Measurements from ENCODE around the gene NHLRC4.

NHLRC4 gene, protein sequence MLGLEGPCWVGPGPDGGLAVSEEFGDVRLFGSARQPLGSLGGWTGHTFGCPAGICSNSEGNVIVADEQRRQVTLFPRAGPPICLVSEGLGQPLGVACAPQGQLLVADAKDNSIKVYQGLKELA

DNA sequence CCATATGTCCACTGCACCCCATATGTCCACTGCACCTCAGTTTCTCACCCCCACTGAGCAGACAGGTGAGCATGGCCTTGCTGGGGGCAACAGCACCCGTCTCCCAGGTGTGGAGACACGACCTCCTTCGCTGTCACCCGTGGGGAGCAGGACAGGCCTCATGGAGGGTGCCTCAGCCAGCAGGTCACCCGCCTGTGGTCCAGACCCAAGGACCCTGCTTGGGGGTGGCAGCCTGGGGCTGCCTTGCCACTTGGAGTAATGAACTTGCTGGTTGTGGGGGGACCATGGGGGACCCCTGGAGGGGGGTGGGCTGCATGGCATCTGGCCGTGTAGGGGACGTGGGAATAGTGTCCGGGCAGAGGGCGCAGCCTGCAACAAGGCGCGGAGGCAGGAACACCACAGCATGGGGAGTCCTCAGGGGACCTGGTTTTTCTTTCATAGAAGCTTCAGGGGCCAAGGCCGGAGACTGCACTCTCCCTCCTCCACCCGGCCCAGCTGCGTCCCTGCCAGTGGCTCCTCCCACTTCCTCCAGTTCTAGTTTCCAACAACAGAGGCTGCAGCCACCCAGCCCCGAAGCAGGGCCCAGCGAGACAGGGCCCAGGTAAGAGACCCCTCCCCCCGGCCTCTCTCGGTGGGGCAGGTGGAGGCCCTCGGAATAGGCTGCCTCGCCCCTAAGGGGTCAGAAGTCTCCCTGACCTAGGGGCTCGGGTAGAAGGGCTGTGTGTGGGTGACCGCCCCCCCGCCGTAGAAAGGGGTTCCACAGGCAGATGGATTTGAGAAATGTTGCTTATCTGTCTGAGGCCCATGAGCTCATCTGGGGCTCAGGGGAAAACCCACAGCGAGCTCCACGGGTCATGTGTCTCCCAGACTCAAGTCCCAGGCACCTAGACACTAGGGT is at the start of gene NHLRC4:
Gene NHLRC4 (plus strand): TSS at position 531 of the 898 bp plus-strand sequence. CDS start 1,043 bp downstream, outside the sequence.
- no peak for DNase-seq (ENCODE audit: low read depth in 2 of 3, low spot score in 2 of 3)

DNA sequence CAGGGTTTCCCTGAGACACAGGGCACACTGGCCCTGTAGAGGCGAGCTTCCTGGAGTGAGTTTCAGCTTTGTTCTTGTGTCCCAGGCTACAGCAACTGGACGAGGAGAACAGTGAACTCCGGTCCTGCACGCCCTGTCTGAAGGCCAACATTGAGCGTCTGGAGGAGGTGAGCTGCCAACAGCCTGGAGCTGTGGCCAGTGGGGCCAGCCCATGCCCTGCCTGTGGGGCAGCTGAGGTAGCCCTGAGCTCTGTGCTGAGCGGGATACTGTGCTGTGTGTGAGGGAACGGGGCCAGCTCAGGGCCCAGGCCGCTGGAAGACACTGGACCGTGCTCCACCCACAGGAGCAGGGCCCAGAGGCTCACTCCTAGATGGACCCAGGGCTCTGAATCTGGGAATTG is 47.9 kb upstream of the NHLRC4 start:
- no peak for DNase-seq (ENCODE audit: low read depth in 2 of 3, low spot score in 2 of 3)

DNA sequence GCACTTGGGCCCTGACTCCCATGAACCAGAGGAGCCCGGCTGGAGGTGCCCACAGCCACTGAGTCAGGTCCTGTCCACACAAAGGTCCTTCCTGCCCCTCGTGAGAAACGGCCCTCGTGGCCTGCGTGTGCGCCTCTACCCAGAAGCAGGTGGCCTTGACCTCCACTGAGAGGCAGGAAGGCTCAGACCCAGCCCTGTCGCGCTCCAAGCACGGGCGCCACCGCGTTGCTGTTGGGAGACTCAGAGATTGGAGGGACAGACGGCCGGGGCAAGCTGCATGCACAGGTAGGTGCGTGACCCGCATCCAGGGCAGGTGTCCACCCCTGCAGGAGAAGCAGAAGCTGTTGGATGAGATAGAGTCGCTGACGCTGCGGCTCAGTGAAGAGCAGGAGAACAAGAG is 47.4 kb upstream of the NHLRC4 start:
- DNase-seq (ENCODE audit: low read depth in 2 of 3, low spot score in 2 of 3), result no peak

DNA sequence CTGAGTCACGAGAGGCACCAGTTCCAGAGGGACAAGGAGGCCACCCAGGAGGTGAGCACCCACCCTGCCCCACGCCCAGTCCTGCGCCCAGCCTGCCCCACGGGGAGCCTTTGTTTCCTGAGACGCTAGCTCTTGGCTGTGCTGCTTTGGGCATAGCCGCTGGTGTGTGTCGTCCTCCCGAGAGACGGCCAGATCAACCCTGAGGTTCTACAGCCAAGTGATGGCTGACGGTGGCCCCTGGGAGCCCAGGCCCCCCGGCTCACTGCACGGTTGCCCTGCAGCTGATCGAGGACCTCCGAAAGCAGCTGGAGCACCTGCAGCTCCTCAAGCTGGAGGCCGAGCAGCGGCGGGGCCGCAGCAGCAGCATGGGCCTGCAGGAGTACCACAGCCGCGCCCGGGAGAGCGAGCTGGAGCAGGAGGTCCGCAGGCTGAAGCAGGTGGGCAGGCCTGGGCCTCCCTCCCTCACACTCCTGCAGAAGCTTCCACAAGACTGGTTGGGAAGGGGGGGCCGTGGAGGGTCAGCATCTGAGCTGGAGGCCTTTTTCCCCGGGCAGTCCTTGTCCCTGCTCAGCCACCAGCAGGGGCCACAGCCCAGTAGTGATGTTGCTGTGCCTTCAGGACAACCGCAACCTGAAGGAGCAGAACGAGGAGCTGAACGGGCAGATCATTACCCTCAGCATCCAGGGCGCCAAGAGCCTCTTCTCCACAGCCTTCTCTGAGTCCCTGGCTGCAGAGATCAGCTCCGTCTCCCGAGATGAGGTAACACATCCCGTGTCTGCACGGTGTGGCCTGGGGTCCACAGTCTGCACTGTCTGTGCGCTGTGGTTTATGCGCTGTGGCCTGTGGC is 46.7 kb upstream of the NHLRC4 start:
- DNase-seq (ENCODE audit: low read depth in 2 of 3, low spot score in 2 of 3), result no peak

DNA sequence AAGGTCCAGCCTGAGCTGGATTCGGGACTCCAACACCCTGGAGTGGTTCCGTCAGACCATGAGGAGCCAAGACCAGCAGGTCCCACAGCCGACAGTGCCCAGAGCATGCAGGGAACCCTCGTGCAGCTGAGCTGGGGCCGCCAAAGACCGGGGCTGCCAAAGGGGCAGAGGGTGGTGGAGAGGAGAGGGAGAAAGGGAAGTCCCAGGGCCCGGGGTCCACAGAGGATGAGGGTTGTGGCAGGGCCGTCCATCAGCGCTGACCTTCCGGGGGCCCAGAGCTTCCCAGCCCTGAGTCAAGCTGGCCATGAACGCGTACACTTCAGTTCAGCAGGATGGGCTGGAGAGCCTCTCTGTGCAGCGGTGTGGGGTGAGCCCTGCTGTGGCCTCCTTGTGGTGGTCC is 46.0 kb upstream of the NHLRC4 start:
- no peak for DNase-seq (ENCODE audit: low read depth in 2 of 3, low spot score in 2 of 3)

DNA sequence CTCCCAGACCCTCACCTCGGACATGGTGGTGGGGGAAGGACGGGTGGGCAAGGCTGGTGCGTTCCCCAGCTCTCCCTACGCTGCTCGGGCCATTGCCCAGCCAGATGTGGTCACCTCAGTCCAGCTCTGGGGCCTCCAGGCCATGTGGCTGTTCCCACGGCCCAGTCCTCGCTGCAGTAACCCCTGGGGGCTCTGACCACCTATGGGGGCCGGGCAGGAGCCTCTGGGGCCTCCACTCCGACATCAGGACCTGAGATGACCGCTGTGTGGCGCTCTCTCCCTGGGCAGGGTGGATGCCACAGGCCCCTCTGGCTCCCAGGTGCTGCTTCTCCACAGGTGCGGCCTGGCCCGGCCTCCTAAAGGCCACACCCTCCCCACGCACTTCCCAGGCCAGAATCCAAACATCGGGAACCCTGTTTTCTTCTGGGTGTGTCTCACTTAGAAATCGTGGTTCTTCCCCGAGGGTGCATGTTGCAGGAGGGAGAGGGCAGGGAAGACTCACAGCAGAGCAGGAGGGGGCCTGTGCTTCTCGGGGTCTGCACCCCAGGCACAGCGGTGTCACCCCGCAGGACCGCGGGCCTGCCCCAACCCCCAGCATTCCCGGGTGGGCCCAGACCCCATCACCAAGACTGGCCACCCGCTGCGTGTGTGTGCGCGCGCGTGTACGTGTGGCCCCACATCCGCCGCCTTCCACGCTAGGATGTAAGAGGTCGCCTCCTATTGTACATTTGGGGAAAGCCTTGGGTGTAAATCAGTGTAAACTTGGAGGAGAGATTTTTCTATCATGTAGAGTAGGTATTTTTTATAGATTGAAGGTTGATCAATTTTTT is 45.2 kb upstream of the NHLRC4 start:
- DNase-seq (ENCODE audit: low read depth in 2 of 3, low spot score in 2 of 3), result no peak

DNA sequence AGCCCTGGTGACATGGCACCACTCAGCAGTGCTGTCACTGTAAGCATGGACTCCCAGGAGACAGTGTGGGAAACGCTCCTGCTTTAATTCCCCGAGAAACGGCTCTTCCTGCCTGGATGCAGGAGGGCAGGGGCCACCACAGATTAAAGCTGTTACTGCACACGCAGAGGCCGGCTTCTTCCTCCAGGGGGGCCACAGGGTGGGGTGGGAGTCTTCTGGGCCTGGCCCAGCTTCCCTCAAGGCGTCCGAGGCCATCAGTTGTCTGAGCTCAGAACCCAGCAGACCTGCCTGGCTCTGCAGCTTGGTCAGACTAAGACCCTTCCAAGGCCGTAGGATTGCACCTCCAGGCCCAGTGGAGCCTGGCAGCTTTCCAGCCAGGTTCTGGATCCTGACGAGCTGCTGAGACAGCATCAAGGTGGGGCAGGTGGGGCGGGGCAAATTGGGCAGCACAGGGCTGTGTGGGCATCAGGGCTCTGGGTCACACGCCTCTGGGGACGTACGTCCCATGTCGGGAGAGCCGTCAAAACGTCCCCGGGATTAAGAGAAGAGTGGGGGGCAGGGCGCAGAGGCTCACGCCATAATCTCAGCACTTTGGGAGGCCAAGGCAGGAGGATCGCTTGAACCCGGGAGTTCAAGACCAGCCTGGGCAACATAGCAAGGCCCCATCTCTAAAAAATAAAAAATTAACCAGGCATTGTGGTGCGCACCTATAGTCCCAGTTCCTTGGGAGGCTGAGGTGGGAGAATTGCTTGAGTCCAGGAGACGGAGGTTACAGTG is 44.3 kb upstream of the NHLRC4 start:
- DNase-seq (ENCODE audit: low read depth in 2 of 3, low spot score in 2 of 3), result no peak

DNA sequence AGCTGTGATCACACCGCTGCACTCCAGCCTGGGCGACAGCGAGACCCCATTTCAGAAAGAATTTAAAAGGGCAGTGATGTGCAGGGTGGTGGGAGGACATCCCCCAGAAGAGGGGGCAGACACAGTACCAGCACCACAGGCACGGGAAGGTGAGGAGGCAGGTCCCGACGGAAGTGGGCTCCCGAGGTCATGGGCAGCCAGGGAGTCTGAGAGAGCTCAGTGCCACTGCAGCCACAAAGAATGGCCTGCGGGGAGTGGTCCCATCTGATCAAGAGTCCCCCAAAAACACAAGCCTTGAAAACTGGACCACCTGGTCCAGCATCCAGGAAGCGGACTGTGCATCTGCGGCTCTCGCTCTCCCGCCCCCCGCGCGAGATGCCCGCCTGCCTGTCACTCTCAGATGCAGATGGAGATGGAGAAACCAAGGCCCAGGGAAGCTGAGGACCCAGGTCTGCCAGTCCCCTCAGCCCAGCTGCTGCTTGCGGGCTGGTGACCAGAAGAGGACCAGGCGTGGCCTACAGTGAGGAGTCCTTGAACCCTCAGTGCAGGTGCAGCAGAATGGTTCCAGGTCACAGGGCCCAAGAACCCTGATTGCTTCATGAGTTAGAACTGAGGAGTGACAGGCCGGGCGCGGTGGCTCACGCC is 43.6 kb upstream of the NHLRC4 start:
- DNase-seq (ENCODE audit: low read depth in 2 of 3, low spot score in 2 of 3), result no peak

DNA sequence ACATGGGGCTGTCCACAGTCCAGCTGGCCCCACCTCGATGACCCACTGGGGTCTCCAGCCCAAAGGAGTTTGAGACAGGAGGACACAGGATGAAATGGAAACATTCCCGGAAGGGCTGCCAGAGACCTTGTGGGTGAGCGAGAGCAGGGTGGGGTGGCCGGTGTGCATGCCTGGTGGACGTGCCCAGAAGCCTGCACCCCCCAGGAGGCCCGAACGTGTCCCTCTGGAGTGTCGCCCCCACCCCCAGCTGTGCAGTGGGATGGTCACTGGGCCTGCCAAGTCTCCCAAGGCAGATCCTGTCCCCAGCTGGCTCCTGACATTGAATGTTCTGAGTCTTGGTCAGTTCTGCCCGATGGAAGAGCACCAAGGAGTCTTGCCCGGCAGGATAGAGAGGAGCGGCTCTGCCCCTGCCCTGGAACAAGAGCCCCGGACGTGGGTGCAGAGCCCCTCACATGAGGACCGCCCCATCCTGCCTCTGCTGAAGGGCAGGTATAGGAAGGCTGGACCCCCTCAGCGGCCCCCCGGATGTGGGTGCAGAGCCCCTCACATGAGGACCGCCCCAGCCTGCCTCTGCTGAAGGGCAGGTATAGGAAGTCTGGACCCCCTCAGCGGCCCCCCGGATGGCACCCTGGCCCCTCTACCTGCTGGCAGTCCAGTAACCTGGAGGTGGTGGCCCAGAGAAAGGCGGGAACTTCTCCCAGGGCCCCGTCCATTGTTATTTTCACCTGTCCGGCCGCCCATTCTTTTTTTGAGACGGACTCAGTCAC is 42.3 kb upstream of the NHLRC4 start:
- no peak for DNase-seq (ENCODE audit: low read depth in 2 of 3, low spot score in 2 of 3)

DNA sequence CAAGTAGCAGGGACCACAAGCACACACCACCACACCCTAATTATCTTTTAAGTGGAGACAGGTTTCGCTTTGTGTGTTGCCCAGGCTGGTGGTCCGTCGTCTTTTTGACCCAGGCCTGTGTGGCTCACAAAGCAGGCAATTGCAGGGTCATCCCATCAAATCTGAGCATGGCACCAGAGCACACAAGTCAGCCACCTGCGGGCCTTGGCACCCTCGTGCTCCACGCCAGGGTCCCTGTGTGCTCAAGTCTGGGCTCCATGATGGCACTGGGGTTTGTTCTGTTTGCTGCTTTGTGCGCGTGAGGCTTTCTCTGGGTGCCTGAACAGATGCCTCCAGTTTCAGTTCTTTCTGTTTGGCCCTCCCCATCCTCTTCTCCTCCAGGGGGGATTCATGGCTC is 41.7 kb upstream of the NHLRC4 start:
- DNase-seq (ENCODE audit: low read depth in 2 of 3, low spot score in 2 of 3), result no peak

DNA sequence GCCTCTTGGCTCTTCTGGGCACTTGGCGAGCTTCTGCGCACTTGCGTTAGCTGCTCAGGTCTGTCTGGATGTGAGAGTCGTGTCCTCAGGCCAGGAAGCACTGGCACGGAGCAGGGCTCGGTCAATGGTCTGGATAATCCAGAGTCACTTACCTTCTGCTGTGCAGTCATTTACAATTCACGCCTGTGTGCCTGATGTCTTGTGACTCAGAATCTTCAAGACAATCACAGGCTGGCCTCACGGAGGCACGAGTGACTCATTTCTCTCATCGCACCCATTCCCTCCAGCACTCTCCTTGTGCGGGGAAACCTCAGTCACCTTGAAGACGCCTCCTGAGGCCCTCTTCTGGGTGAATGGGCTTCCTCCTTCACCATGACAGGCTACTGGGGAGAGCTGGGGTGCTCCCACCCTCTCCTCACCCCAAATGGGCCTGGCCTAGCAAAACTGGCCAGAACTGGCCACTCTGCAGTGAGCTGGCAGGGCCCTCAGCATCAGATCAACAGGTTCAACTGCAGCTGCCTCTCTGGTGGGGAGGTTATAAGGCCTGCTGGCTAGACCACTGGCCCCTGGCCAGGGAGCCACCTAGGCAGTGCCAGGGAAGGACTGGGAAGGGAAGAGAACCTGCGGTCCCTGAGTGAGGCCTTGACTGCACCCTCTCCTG is 41.2 kb upstream of the NHLRC4 start:
- DNase-seq (ENCODE audit: low read depth in 2 of 3, low spot score in 2 of 3), result peak; percentile 50 to 57 (median 54)

DNA sequence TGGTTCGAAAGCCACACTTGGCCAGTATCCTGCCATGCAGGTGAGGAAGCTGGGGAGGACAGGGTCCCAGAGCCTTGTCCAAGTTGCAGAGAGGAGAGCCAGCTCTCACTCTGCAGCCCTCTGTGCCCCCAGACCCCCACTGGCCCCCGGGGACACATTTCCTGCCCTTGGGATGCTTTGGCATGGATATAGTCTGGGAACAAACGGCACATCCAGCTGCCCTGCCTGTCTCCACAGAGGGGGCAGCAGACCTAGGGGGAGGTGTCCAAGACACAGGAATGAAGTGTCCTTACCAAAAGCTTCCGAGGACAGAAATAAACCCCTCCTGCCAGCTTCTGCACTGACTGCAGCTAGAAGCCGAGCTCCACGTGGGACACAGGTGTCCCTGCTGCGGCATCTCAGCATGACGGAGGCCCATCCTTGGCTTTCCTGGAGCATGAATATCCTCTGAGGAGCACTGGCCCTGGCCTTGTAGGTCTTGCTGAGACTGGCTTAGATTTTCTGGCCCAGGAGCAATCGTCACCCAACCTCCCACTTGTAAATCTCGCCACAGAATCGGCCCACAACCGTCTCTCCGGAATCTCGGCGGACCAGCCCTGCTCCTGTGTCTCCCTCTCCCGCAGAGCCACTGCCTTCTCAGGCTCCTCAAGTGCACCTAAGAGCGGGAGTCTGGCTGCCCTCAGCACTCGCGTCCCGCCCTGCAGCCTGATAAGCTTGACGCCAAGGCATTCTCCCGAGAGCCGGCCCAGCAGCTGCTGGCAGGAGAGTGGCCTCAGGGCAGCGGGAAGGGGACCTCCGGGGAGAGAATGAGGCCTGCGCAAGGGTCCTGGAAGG is 40.4 kb upstream of the NHLRC4 start:
- DNase-seq (ENCODE audit: low read depth in 2 of 3, low spot score in 2 of 3), result peak in 2 of 3 experiments; percentile 15 to 29

DNA sequence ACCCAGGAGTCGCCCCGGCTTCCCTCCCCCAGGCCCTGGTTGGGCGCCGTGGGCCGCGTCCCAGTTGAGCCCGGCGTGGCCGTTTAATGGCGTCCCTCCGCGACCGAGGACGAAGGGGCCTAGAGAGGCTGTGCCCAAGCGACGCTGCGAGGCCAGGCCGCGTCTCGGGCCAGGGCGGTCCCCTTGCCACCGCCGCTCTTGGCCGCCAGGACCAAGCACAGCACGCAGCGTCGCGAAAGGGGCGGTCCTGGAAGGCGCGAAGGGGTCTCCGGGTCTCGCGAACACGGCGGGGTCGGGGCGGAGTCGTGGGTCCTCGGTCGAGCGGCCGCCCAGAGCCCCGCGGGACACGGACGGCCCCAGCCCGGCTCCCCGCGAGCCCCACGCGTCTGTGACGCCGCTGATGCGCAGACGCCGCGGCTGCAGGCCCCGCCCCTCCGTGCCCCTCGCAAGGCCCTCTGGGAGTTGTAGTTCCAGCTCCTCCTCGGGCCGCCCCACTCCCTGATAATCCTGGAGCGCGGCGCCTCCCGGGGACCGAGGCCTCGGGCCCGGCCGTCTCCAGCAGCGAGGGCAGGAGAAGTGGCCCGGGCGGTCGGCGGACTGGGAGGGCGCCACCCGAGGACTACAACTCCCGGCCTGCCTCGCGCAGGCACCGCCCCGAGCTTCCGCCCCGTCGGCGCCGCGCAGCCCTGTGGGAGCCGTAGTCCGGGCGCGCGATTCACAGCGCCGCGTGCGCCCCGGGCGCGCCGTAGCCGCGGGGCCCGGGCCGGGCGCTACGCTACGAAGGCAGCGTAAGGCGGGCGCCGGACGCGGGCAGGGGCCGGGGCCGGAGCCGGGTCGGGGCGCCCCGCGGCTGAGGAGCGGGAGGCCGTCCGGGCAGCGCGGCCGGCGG is 39.5 kb upstream of the NHLRC4 start, which contains the start of gene CAPN15:
Gene CAPN15 (plus strand): TSS at position 698 of the 889 bp plus-strand sequence. CDS start 19,127 bp downstream, outside the sequence.
- DNase-seq (ENCODE audit: low read depth in 2 of 3, low spot score in 2 of 3), result peak; percentile 72 to 84 (median 81)

DNA sequence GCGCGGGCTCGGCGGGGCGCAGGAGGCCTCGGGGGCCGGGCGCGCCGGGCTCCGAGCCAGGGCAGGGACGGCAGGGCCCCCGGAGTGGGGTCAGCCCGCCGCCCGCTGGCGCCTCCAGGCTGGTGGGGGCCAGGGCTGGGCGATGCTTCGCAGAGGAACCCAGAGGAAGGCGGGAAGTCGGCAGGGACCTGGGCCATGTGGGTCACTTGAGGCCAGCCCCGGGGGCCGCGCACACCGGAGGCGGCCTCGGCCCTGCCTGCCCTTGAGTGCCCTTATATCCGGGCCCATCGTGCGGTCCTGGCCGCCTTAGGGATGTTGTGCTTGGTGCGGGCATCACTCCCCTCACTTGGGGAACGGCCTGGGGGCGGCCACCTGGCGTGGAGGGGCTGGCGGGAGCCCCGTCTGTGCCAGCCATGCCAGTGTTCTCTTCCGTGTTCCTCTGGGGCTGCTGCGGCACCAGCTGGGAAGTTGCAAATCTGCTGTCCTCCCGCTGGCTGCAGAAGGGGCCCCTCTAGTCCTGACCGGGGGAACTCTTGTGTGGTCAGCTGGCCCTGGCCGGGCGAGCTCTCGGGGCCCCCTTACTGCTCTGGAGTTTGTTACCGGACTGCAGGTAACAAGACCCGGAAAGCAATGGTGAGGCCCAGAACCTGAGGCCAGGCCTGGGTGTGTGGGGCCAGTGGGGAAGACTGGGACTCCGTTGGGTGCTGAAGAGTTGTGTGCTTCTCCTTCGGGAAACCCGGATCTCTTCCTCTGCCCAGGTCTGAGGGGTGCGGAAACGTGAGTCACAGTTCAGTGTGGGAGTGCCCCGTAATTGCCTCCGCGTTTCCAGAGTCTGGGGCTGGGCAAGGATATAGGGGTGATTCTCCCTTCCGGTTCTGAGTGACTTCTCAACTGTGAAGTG is 38.4 kb upstream of the NHLRC4 start:
- DNase-seq (ENCODE audit: low read depth in 2 of 3, low spot score in 2 of 3), result peak; percentile 18 to 23 (median 20)

DNA sequence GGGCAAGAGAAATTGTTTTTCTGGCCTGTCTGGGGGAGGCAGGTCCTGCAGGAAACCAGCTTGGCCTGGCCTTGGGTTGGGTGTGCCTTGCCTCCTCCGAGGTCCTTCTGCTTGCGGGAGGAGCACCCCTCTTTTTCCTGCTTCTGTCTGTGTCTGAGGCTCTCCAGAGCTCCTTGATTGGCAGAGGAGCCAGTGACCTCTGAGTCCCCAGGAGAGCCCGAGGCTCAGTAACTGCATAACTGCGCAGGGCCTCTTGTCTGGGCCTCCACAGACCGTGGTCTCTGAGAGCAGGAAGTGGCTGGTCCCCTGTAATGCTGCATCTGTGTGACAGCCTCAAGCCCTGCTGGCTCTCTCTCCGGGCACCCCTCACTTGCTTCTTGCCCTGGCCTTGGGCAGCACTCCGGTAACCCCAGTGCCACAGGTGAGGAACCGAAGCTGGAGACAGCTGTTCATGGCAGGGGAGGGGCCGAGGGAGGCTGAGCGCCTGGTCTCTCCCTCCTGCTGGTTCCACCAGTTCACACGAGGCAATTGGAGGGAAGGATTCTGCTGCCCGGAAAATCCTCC is 37.7 kb upstream of the NHLRC4 start:
- DNase-seq (ENCODE audit: low read depth in 2 of 3, low spot score in 2 of 3), result no peak

Data from activated CD8-positive, alpha-beta memory T cell treated with anti-CD3 and anti-CD28 coated beads for 48 hours (primary cell).